Transverse colon (tissue), 4 donors: ENCODE measurements around the gene ARF4.

Experiments used
- POLR2A ChIP-seq: fragments of 450-650 bp; IDR thresholded peaks from one replicate; pipeline ENCODE4 v1.6.1; 2016; ENCODE audit warnings: antibody characterized with exemption, mild to moderate bottlenecking, moderate library complexity
- POLR2AphosphoS5 ChIP-seq, 3 donors: sonication (generic); formaldehyde crosslinking; IDR thresholded peaks; one replicate each; pipeline ENCODE4 v1.6.1; 2016; ENCODE audit warnings: antibody characterized with exemption in 3 of 3
- TF ChIP-seq, protein P1 (sequence below), 5 experiments: fragments of 200-600 bp in 3 of 5; fragments of 450-650 bp in 2 of 5; sonication (generic) in 3 of 5; IDR thresholded peaks; 1 replicate in 2 of 5; 2 replicates in 3 of 5; pipeline ENCODE4 v1.5.1; 2016 to 2017; ENCODE audit warnings: antibody characterized with exemption in 5 of 5, inconsistent platforms in 3 of 5, mild to moderate bottlenecking in 2 of 5, moderate library complexity in 1 of 5

DNA sequence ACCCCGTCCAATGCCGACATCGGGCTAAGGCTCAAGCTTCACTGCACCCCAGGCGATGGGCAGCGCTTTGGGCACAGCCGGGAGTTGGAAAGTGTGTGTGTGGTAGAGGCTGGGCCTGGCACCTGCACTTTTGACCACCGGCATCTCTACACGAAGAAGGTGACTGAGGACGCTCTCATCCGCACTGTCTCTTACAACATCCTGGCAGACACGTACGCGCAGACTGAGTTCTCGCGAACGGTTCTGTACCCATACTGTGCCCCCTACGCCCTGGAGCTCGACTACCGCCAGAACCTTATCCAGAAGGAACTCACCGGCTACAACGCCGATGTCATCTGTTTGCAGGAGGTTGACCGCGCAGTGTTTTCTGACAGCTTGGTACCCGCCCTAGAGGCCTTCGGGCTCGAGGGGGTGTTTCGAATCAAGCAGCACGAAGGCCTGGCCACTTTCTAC lies 40.0 kb downstream of the ARF4 start:
- TF ChIP-seq, protein P1, sequence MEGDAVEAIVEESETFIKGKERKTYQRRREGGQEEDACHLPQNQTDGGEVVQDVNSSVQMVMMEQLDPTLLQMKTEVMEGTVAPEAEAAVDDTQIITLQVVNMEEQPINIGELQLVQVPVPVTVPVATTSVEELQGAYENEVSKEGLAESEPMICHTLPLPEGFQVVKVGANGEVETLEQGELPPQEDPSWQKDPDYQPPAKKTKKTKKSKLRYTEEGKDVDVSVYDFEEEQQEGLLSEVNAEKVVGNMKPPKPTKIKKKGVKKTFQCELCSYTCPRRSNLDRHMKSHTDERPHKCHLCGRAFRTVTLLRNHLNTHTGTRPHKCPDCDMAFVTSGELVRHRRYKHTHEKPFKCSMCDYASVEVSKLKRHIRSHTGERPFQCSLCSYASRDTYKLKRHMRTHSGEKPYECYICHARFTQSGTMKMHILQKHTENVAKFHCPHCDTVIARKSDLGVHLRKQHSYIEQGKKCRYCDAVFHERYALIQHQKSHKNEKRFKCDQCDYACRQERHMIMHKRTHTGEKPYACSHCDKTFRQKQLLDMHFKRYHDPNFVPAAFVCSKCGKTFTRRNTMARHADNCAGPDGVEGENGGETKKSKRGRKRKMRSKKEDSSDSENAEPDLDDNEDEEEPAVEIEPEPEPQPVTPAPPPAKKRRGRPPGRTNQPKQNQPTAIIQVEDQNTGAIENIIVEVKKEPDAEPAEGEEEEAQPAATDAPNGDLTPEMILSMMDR (IDR thresholded peaks at IDR 0.05), result no peak
- TF ChIP-seq POLR2AphosphoS5 (IDR thresholded peaks at IDR 0.05) (no peak), POLR2A (peak; percentile 26)
